Measurements from ENCODE around the gene CD34. TPM values are rescaled to one million over a fixed set of nuclear protein-coding genes. Genes with fewer than 3 reads are reported as not detected.
"Not testable (repeated sequence)": the region's sequence is repeated elsewhere in the genome, so short reads cannot be mapped to it uniquely, and the experiment has no call there.

The CD34 gene
- polyA plus RNA-seq, 3 donors, result 103 to 118 (median 116) TPM

DNA sequence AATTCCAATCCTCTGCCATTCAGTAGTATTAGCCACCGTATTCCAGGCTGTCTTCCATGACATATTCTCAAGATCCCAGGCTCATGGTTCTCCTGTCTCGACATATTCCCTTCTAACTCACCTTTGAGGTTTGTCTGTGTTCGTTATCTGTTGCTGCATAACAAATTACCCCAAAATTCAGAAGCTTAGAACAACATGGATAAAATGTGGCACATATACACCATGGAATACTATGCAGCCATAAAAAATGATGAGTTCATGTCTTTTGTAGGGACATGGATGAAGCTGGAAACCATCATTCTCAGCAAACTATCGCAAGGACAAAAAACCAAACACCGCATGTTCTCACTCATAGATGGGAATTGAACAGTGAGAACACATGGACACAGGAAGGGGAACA is 33.0 kb downstream of the CD34 start:
- DNase-seq (ENCODE audit: low read depth in 3 of 3, low spot score in 2 of 3), result not testable (repeated sequence)

DNA sequence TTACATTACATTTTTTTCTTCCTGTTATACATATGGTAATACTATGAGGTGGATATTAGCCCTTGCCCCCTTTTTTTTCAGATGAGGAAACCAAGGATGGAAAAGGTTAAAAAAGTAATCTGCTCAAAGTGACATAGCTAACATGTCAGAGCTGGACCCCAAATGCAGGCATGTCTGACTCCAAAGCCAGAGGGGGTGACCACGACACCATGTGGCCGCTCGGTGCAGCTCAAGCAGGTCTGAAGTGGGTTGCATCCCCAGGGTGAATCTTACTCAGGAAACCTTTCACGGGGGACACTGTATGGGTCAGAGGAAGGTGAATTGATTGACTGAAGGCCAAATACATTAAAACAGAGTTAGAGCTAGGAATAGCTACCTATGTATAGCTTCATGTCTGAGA is 34.8 kb downstream of the CD34 start:
- DNase-seq (ENCODE audit: low read depth in 3 of 3, low spot score in 2 of 3), result no peak

DNA sequence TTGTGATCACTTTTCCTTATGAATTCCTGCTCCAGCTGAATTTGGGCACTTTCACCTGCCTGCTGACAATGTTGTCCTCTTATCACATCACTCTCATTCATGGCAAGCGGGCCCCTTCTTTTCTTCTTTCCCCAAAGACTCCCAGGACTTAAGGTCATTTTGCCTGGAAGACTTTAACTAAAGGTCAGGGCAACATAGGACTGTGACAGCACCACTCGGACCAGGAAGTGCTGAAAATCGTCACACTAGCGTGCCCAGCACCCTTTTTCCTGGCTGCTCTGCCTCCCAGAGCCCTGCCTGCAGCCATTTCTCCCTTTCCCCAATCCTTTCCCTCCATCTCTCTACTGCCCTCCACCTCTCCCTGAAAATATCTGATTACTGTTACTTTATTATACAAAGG is 35.4 kb downstream of the CD34 start:
- DNase-seq (ENCODE audit: low read depth in 3 of 3, low spot score in 2 of 3), result no peak

DNA sequence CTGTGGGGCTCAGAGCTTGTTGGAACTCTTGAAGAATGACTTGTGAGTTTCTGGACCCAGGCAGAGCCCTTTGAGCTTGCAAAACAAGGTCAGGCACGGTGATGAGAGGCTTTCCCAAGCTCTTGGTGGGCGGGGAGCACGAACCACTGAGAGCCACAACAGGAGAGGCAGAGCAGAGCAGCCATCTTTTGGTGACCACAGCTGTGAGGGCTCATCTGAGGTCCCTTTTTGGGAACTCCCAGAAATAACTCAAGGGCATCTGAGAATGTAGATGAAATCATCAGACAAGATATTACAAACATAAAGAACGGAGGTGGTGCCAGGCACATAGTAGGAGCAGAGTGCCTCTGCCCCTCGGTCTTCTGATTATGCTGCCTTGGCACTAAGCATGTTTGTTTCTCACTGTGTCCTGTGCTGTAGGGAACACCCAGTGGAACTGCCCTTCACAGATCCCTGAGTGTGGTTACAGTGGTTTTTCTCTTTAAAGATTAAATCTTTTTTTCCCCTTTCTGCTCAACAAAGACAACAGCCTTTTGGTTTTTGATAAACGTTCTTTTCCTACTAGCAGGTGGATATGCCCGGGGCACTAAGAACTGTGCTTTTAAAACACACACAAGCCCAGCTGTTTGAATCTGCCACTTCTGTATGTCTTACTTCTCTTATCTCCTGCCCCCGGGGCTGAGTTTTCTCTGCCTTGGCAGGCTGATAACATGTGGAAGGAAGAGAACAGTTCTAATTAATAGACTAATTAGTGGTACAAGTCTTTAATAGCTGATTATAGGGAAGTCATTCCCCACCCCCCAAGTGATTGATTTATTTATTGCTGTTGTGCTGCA is 37.7 kb downstream of the CD34 start:
- DNase-seq (ENCODE audit: low read depth in 3 of 3, low spot score in 2 of 3), result no peak

DNA sequence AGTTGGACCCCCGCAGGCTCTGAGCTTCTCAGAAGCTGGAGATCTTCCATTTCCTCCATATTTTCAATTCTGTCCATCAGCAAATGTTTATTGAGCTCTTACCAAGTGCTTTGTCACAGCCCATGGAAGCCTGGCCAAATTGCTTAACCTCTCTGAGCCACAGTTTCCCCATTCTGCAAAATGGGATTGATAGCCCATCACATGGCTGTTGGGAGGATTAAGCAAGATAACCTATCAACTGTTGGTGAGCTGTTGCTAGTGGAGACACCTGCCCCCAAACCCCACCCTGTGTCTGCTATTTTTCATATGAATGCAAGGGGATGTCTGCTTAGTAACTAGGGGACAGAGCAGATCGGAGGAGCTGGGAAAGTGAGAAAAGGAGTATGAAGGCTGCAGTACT is 38.3 kb downstream of the CD34 start:
- DNase-seq (ENCODE audit: low read depth in 3 of 3, low spot score in 2 of 3), result no peak

DNA sequence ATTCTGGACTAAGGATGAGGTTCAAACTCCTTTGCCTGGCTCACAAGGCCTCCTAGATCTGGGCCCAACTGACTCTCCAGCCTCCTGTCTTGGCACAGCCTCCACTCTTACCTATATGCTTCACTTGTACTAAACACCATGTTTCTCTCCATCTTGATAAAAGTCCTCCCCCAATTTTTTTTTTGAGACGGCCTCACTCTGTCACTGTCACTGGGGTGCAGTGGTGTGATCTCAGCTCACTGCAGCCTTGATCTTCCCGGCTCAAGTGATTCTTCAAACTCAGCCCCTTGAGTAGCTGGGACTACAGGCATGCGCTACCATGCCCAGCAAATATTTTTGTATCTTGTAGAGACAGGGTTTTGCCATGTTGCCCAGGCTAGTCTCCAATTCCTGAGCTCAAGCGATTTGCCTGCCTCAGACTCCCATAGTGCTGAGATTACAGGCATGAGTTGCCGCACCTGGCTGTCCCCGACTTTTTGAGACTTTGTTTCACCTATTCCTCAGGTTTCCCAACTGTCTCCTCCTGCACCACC is 39.7 kb downstream of the CD34 start:
- no peak for DNase-seq (ENCODE audit: low read depth in 3 of 3, low spot score in 2 of 3)

DNA sequence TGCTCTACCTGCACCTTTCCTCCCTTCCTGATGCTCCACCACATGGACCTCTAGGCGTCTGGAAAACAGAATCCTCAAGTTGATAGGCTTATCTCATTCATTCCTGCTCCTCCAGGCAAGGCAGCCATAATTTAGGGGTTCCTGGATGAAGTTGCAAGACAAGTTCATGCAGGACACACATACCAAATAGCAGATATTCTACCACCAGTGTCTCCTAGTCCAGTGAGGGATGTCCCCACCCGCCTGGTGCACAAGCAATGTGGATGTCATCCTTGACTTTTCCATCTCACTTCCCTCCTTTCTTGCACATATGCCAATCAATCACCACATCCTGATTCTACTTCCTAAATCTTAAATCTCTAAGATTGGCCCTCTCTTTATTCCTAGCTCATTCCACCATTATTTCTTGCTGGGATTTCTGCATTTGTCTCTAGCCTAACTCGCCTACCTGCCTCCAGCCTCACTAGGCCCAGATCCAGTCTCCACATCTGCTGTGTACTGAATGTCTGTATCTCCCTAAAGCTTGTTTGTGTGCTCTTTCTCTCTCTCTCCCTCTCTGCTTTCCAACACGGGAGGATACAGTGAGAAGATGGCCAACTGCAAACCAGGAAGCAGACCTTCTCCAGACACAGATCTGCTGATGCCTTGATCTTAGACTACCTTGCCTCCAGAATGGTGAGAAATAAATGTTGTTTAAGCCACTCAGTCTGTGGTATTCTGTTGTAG is 40.5 kb downstream of the CD34 start:
- no peak for DNase-seq (ENCODE audit: low read depth in 3 of 3, low spot score in 2 of 3)

DNA sequence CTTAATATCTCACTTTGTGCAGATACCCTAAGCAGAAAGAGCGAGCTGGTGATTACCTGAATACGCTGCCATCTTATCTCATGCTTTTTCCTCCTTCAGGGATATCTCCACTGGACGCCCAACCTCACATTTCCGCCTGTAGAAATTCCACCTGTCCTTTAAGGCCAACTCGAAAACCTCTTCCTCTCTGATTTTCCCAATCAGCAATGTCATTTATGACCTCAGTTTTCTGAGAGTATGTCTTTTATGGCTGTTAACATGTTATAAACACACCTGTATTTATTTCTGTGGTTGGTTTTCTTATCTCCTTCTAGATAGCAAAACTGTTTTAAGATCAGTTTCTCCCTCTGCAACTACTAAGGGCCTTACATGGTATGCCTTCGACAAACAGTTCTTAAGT is 41.1 kb downstream of the CD34 start:
- DNase-seq (ENCODE audit: low read depth in 3 of 3, low spot score in 2 of 3), result no peak

DNA sequence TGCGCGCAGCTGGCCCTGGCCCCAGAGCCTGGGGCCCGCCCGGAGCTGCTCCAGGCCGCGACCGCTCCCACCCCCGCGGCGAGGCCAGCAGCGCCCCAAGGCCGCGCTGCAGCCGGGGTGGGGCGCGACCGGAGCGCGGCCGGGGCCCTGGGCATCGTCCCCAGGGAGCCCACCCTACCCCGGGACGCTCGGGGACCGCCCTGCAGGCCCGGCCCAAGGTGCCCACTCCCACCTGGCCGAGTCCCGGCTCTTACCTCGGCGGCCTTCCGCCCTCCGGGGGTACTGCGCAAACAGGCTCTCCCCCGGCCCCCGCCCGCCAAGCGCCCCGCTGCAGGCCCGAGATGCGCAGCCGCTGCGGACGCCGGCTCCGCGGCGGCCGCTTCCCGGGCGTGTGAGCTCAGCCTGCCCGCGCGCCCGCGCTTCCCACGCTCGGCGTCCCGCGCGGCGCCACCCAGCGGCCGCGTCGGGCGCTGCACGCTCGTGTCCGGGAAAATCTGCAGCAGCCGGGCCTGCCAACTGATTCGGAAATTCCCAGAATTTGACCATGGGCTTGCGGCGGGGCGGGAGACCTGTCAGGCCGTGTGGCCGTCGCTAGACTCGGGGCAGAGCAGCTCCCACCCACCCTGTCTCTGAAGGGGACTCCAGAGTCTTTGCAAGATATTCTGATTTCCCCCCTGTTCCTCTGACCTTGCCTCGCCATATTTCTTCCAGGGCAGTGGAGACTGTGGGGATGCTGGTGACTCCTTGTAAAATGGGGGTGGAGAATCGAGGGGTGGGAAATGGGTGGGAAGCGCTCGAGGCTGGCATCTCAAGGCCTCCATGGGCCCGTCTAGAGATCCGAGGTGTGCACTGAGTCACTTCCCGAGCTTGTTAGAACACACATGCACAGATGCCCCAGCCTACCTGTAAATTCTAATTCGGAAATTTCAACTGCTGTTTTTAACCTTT is 41.9 kb downstream of the CD34 start:
- DNase-seq (ENCODE audit: low read depth in 3 of 3, low spot score in 2 of 3), result peak in 2 of 3 donors; percentile 73 to 79

DNA sequence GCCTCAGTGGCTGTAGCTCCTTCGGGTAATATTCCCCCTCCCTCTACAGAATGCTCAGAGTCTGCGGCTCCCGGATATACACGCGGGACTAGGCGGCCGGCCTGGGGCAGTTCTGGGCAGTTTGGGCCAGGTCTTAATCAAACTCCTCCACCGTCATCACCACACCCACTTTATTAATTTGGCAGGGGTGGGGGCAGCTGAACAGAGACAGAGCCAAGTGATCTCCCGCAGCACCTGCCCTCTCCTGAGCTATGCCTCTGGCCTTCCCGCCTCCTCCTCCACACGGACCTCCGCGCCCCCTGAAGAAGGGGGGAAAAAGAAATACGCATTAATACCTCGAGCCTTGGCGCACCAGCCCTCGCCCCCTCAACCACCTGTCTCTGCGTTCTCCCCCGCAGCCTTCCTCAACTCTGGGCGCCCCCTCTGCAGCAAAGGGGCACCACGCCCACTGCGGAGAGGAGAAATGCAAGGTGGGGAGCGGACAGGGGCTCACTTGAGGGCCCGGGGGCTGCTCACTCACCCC is 42.6 kb downstream of the CD34 start:
- DNase-seq (ENCODE audit: low read depth in 3 of 3, low spot score in 2 of 3), result no peak

DNA sequence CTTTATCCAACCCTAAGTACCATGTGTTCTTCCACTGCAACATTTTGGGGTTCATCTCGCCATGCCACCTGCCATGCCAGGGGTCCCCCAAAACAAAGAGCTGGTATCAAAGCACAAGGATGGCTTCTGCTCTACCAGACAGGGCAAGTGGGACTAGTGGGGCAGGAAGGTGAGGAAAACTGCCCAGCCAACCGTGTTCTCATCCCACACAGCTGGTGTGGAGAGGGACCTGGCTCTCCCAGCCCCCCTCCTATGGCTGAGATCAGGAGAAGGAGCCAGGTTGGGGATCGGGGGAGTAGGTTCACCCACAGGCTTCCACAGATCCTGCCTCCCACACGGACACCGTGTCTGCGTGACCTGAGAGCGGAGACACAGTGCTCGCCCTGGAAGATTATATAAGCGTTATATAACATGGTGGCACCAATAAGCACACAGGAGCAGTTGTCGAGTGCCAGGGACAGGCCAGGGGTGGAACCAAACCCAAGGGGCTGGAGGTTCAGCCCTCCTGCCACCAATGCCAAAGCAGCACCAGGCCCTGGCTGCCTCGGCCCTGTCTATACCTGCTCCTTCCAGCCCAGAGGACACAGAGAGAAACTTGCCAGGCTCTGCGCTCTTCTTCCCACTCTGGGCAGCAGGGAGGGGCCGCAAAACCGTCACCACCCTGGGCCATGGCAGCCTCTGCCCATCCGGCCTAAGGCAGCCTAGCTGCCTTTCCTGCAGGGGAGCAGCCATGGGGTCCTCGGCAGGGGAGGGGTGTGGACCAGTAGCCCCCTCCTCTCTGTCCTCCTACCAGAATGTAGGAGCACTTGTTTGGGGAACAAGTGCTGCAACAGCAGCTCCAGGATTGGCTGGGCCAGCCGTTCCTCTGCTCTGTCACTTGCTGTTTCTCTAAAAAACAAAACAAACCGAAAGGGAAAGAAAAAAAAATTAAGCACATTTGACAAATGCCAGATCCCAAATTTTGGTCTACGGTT is 43.5 kb downstream of the CD34 start:
- no peak for DNase-seq (ENCODE audit: low read depth in 3 of 3, low spot score in 2 of 3)

DNA sequence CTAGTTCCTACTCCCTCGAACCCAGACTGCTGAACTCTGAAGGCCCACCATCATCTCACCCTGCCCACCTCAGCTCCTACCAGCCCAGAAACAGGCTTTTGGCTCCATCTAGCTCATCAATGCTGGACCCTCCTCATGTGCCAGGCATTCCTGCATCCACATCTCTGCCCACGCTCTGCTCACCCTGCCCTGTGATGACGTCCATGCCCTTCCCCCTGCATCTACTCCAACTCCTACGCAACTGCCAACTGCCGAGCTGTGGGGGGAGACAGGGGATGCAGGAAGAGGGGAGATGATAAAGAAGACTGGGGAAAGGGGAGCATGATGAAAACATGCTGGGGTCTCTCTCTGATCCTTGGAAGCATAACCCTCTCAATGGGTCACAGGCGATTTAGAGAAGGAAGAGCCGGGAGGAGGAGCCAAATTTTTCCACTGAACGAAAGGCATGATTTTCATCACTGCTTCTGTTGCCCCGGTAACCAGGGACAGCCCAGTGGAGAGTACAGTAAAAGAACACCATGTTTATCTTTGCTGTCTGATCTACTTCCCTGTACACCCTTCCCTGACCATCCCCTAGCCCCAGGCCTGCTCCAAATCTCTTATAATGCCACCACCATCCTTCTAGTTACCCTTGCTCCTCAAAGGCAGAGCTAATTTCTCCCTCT is 44.3 kb downstream of the CD34 start:
- peak in 1 of 3 donors; percentile 44 for DNase-seq (ENCODE audit: low read depth in 3 of 3, low spot score in 2 of 3)

DNA sequence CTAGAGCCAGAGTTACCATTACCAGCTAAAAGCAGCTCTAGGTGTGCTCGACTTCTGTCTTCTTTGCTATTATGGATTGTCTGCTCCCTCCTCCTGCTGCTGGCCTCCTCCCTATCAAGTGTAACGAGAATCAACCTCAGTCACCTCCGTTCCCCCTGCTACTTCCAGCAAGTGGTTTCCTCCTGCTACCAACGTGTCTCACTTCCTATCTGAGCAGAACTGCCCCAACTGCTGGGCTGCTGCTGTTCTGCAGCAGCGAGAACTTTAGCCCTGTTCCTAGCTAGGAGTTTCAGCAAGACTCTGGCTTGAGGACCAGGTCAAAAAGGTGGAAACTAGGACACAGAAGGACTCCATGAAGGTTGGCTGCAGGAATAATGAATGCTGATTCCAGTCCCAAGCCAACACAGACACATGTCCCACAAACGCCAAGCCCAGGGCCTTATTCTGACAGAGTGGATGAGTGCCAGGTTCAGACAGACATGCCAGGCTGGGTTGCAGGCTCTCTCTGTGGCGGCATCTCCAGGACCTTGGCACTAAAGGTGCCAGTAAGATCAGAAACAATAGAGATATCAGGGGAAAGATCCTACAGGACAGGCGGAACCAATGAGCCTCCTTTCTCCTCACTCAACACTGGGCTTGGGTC is 46.9 kb downstream of the CD34 start:
- DNase-seq (ENCODE audit: low read depth in 3 of 3, low spot score in 2 of 3), result no peak

DNA sequence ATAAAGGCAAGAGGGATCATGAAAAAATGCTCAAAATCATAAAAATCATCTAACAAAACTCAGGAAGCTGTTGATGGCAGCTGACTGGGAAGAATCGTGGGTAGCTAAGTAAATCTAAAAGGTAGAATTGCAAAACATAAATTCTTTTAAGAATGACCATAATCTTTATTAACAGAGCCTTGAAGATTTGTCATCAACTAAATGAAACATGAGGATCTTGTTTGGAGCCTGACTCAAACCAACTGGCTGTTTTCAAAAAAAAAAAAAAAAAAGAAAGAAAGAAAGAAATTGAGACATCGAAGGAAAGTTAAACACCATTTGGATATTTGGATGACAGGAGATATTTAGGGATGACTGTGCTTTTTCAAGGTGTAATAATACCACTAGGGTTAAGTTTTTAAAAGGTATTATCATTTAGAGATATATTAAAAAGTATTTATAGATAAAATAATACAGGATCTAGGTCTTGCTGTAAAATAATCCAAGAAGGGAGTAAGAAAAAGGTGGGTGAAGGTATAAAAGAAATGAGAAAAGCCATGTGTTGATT is 48.6 kb downstream of the CD34 start:
- DNase-seq (ENCODE audit: low read depth in 3 of 3, low spot score in 2 of 3), result no peak

DNA sequence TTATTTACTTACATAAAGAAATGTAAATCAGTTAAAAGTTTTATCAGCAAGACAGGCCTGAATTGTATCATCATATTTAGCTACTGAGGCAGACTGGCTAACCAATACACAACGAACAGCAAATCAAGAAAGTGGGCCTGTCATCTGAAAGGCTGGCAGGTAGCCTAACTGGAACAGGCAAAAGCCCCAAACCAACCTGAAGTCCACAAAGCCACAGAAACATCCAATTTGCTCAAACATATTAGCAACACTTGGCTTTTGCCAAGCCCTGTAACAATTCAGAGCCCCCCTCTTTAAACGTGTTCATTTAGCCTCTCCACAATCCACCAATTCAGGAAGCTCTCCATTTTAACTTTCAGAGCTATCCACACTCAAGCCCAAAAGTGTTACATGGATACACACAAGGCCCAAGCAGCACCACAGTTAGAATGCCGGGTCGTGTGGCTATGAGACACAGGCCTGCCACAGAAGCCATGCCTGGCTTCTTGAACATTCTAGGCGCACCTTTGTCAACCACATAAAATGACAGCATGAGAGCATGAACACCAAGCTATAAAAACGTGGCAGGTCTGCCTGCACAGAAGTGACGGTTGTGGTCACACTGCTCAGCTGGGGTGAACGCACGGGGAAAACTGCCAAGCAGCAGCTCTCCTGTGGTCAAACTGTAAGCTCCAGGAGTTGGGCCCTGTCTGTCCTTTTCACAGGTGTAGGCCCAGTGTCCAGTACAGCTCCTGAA is 49.3 kb downstream of the CD34 start:
- no peak for DNase-seq (ENCODE audit: low read depth in 3 of 3, low spot score in 2 of 3)

DNA sequence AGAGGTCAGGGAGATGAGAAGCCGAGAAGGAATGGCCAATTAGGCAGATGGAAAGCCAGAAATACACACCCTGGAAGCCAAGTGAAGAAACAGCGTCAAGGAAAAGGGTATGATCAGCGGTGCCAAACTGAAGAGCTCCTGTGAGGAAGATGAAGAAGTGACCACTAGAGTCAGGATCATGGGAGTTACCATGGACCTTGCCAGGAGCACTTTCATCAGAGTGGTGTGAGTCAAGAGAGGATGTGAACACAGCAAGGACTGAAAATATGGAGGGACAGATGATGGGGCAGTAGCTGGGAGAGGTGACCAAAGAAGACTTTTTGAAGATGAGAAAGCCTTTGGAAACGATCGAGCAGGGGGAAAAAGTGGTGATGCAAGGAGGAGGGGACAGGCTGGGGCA is 50.4 kb downstream of the CD34 start:
- DNase-seq (ENCODE audit: low read depth in 3 of 3, low spot score in 2 of 3), result no peak

DNA sequence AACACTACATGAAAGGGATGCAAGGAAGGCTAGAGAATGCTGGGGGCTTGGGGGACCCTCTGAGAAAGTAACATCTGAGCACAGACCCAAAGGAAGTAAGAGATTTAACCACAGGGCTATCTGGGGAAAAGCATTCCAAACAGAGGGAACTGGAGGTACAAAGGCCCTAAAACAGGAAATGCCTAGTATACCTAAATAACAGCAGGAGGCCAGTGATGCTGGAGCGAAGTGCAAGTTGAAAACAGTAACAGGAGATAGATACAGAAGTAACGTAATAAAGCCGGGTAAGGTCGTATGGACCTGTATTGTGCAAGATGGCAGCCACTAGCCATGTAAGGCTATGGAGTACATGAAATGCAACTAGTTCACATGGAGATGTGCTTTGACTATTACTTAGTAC is 52.1 kb downstream of the CD34 start:
- no peak for DNase-seq (ENCODE audit: low read depth in 3 of 3, low spot score in 2 of 3)

All from right renal cortex interstitium (tissue), 3 donors.